Central memory CD8-positive, alpha-beta T cell (primary cell): ENCODE data around the gene TMED6.

Source experiments
- ATAC-seq: fragments of 150-1000 bp; cut with Tn5 transposase; replicated peaks from 2 replicates; pipeline ENCODE4 v1.10.0; 2022; ENCODE audit warnings: mild to moderate bottlenecking, moderate FRiP score, moderate number of reproducible peaks; ENCODE audit not compliant: poor library complexity, severe bottlenecking; ENCODE audit errors: extremely low read depth
- DNase-seq, 2 donors: peaks; one replicate each; pipeline ENCODE4 v3.0.0; 2021; ENCODE audit warnings: low spot score in 2 of 2
- H3K27ac Mint-ChIP-seq: one replicate; pipeline ENCODE4 v1.8.0; 2022; ENCODE audit warnings: low read depth, mild to moderate bottlenecking, moderate library complexity, mixed read lengths
- H3K27me3 Mint-ChIP-seq: one replicate; pipeline ENCODE4 v1.8.0; 2022; ENCODE audit warnings: mixed read lengths
- H3K36me3 Mint-ChIP-seq: one replicate; pipeline ENCODE4 v1.8.0; 2022; ENCODE audit warnings: mild to moderate bottlenecking, moderate library complexity, mixed read lengths; ENCODE audit not compliant: insufficient read depth
- H3K4me1 Mint-ChIP-seq: one replicate; pipeline ENCODE4 v1.8.0; 2022; ENCODE audit warnings: mixed read lengths
- H3K4me3 Mint-ChIP-seq: one replicate; pipeline ENCODE4 v1.8.0; 2022; ENCODE audit warnings: mild to moderate bottlenecking, moderate library complexity, mixed read lengths
- H3K9me3 Mint-ChIP-seq: one replicate; pipeline ENCODE4 v1.8.0; 2022; ENCODE audit warnings: mixed read lengths

The TMED6 gene

DNA sequence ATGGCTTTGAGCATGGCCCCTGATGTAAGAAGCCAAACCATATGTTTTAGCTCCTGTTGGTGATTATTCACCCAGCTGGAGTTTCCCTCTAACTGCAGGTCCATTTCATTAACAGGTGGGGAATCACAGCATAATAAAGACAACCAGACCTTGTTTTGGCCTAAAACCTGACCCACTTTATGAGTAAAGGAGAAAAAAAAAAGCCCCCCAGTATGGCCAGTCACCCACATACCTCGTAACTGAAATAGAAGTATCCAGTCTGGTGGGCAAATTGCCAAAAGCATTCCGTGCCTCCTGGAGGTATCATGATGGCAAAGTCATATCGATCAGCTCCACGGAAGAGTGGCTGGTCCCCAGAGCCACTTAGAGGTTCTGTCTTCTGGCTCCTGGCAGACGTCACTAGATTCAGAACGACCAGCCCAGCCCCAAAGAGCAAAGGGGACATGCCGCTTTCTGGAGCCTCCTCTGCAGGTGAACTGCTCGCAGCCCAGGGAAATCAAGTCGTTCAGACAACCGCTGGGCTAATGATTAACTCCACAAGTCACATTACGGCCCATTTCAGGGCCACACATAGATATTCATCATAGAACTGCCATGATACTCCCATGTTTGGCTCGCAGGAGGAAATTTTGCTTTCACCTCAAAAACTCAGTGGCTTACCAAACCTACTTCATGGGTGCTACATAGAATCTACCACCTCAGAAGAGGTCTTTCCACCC lies at the start of gene TMED6:
Gene TMED6 (minus strand): TSS at position 478 of the 719 bp plus-strand sequence. CDS start 33 bp downstream, at position 445.
- no peaks in the 10 kb centered on the region for H3K27me3 Mint-ChIP-seq
- peaks cover 23% of the 10 kb centered on the region for H3K36me3 Mint-ChIP-seq
- no peak for ATAC-seq
- H3K27ac Mint-ChIP-seq: no peak within 1 kb of the TSS
- H3K4me1 Mint-ChIP-seq: peaks cover 16% of the 10 kb centered on the region
- H3K9me3 Mint-ChIP-seq: no peaks in the 10 kb centered on the region
- DNase-seq: no peak
- H3K4me3 Mint-ChIP-seq: no peak within 1 kb of the TSS

DNA sequence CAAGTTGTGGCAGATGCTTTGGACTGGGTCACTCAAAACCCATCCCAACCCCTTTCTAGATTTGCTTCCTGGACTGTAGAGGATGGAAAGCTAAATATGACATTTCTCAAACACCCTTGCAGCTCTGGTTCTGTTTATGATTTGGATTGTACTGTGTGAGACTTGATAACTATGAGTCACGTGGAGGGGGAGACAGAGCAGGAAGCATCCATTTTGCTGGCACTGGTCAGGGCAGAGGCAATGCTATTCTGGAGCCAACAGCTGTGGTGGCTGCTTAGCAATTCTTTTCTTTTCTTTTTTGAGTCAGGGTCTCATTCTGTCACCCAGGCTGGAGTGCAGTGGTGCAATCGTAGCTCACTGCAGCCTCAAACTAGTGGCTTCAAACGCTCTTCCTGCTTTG lies 47.8 kb upstream of the TMED6 start:
- DNase-seq (no peak), ATAC-seq (no peak)
- Mint-ChIP-seq H3K4me1 (no peaks in the 10 kb centered on the region), H3K9me3 (no peaks in the 10 kb centered on the region), H3K27me3 (no peaks in the 10 kb centered on the region), H3K27ac (no peak overlapping the region), H3K36me3 (no peaks in the 10 kb centered on the region), H3K4me3 (no peak overlapping the region)

DNA sequence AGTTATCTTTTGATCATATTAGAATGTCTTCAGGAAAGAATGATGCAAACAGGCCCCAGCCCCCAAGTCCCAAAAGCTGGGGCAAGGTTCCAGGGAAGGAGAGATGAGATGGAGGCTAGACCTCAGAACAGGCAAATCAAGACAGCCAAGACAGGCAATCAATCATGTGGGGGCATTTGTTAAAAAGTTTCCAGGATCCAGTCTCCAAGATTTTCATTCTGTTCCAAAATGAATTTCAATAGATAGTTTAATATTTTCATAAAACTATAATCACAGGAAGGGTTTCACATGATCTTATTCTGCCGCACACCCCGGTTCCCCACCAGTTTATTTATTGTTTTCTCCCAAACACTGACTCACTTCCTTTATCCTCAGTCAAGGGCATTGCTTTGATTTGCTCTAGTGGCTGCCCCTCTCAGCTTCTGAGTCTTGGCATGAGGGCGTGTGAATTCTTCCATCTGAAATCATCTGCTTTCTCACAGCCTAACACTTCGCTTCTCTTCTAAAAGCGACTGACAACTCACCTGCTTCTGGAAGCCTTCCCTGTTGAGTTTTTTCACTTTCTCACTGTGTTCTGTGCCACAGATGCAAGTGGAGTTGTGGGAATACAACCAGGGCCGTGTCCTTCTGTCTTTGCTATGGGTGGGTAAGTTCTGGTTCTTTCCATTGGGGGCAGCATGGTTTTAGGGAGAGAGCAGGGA lies 46.4 kb upstream of the TMED6 start:
- ATAC-seq: no peak
- Mint-ChIP-seq H3K27ac (peak overlapping the region; percentile 19), H3K9me3 (no peaks in the 10 kb centered on the region)

DNA sequence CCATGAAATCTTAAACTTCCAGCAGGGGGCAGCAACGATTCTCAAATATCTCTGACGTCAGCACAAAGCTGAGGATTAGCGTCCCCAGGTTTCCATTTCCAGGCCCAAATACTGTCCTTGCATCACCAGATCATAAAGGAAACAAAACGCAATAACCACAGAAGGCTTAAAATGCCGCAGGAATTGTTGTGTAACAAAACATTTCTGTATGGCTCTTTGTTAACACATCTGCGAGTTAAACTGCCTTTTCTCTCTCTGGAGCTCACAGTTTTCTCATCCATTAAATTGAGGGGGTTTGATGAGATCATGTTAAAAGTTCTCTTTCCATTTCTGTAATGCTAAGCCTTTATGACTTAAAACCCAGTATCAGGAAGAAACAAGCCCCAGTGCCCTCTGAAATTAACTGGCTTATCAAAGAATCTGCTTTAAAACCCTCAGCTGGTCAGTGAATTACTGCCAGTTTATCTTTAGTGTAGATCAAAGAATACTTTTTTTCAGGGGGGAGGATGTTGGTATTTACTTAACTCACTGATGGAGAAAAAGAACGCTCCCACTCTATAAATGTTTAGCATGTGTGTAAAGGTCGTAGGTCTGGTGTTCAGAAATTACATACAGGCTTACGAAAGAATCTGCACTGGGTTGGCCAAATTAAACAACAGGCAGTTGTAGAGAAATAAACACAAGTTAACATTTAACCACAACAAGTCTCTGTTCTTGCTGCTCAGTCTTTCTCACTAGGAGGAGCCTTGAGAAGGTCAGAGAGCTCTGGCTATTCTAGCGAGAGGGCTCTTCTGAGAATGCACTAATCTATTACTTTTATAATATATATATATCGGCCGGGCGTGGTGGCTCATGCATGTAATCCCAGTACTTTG lies 44.8 kb upstream of the TMED6 start:
- no peaks in the 10 kb centered on the region for H3K36me3 Mint-ChIP-seq
- no peaks in the 10 kb centered on the region for H3K9me3 Mint-ChIP-seq
- H3K4me3 Mint-ChIP-seq: no peak overlapping the region
- no peak overlapping the region for H3K27ac Mint-ChIP-seq
- H3K27me3 Mint-ChIP-seq: no peaks in the 10 kb centered on the region
- no peaks in the 10 kb centered on the region for H3K4me1 Mint-ChIP-seq
- ATAC-seq (no peak), DNase-seq (peak; percentile 41 to 55)

More for the DNA sequence above, 46.4 kb upstream of the TMED6 start:
- H3K27me3 Mint-ChIP-seq: no peaks in the 10 kb centered on the region
- H3K36me3 Mint-ChIP-seq: no peaks in the 10 kb centered on the region
- H3K4me1 Mint-ChIP-seq: no peaks in the 10 kb centered on the region
- no peak for DNase-seq
- no peak overlapping the region for H3K4me3 Mint-ChIP-seq

DNA sequence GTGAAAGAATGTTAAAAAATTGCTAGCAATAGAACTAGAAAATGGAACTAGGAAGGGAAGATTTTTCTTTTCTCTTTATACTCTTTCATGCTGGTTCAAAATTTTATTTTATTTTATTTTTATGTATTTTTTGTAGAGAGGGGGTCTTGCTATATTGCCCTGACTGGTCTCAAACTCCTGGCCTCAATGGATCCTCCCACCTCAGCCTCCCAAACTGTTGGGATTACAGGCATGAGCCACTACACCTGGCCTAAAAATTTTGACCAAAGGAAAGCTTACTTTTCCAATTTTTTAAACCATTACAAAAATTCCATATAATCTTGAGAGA lies 44.2 kb upstream of the TMED6 start:
- H3K4me3 Mint-ChIP-seq: no peak overlapping the region
- no peaks in the 10 kb centered on the region for H3K27me3 Mint-ChIP-seq
- no peak for ATAC-seq
- no peak for DNase-seq
- no peaks in the 10 kb centered on the region for H3K36me3 Mint-ChIP-seq
- H3K27ac Mint-ChIP-seq: no peak overlapping the region
- no peaks in the 10 kb centered on the region for H3K4me1 Mint-ChIP-seq
- no peaks in the 10 kb centered on the region for H3K9me3 Mint-ChIP-seq

DNA sequence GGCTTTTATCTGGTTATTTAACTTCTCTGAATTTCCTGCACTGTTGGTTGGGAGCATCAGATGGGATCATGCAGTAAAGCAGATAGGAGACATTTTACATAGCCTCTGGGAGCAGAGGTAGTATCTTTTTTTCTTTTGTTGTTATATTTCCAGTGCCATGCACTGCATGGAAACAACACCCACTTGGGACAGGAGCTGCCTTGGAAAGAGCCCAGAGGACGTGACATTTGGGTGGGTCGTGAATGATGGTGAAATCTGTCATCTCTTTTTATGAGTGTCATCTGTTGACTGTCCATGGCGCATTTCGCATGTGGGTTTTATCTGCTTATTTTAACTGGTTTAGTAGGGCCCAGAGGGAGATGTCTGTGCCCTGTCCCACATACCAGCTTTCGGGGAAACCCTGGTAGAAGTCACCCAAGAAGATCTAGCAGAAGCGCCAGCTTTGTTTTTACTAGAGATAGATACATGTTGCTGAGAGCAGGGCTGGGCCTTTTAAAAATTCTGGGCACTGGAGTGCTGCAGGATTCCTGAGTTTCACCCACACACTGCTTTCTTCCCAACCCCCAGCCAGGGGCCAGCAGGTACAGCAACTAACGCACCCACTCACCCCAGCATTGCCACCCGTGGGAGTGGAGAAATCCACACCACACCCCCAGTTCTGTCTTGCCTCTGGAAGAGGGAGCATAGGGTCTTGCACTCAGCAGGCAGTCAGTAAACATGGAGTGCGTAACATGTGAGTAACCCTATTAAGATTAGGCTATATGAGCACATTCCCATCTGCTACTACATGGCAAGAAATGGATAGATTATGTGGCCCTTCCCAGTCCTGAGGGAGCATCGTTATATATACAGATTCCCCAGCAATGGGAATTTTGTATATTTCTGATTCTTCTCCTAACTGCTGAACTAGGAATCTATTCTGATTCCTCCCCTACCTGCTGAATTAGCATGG lies 42.6 kb upstream of the TMED6 start:
- no peak overlapping the region for H3K27ac Mint-ChIP-seq
- DNase-seq (no peak), ATAC-seq (no peak)
- no peaks in the 10 kb centered on the region for H3K36me3 Mint-ChIP-seq
- no peaks in the 10 kb centered on the region for H3K9me3 Mint-ChIP-seq
- H3K4me1 Mint-ChIP-seq: no peaks in the 10 kb centered on the region
- H3K4me3 Mint-ChIP-seq: no peak overlapping the region
- H3K27me3 Mint-ChIP-seq: no peaks in the 10 kb centered on the region

DNA sequence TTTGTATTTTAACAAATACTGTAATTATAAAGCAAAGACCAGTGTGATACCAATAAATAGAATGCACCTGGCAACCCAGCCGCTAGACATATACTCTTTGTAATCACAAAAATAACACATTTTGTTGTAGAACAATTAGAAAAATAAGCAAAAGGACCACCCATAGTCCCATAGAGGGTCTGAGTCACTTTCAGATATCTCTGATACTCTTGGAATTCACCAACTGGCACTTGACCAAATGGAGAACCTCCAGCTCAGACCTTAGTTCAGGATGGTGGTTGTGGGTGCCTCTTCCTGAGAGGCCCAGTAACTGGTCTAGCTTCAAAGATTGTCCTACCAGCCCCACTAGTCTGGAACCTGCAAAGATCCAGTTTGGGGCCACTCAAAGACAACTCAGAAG lies 35.0 kb upstream of the TMED6 start:
- peaks cover 33% of the 10 kb centered on the region for H3K4me1 Mint-ChIP-seq

DNA sequence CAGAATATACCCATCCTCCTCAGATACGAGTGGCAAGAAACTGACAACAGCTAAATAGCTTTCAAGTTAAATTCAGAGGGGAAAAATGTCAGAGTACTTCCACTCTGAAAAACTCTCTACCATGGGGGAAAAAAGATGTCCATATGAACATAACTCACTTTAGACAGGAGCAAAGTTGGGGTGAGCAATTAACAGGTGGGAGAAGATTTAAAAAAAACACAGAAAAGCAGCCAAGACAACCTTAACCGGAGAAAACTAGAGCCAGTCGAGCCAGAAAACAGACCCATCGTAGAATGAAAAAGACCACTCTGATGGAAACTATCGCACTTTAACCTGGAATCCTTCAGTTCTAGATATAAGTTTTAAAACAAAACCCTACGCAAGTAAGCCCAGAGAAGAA lies 33.4 kb upstream of the TMED6 start:
- H3K36me3 Mint-ChIP-seq: peaks cover 35% of the 10 kb centered on the region
- H3K27ac Mint-ChIP-seq: peak overlapping the region; percentile 87
- peak overlapping the region; percentile 92 for H3K4me3 Mint-ChIP-seq
- H3K9me3 Mint-ChIP-seq: no peaks in the 10 kb centered on the region
- DNase-seq: no peak
- no peak for ATAC-seq
- H3K27me3 Mint-ChIP-seq: no peaks in the 10 kb centered on the region
- H3K4me1 Mint-ChIP-seq: peaks cover 33% of the 10 kb centered on the region

More for the DNA sequence above, 35.0 kb upstream of the TMED6 start:
- peak overlapping the region; percentile 92 for H3K4me3 Mint-ChIP-seq
- H3K27me3 Mint-ChIP-seq: no peaks in the 10 kb centered on the region
- no peak for DNase-seq
- peaks cover 24% of the 10 kb centered on the region for H3K36me3 Mint-ChIP-seq
- H3K9me3 Mint-ChIP-seq: no peaks in the 10 kb centered on the region
- peak overlapping the region; percentile 87 for H3K27ac Mint-ChIP-seq
- ATAC-seq: no peak

DNA sequence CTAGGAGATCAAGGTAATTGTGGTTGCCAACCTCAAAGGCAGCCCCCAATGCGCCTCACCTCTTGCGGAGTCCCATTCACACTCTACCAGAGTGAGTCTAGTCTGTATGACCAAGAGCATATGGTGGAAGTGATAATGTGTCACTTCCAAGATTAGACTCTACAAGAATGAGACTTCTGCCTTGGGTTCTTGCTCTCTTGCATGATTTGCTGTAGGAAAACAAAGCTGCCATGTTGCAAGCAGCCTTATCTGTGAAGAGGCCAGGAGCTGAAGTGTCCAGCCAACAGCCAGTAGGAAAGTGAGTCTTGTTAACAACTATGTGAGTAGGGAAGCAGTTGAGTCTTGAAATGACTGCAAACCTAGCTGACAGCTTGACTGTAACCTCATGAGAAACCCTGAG lies 30.8 kb upstream of the TMED6 start:
- ATAC-seq (no peak), DNase-seq (no peak)
- peaks cover 44% of the 10 kb centered on the region for H3K4me1 Mint-ChIP-seq
- no peak overlapping the region for H3K4me3 Mint-ChIP-seq
- peaks cover 53% of the 10 kb centered on the region for H3K36me3 Mint-ChIP-seq
- H3K27me3 Mint-ChIP-seq: no peaks in the 10 kb centered on the region
- H3K27ac Mint-ChIP-seq: no peak overlapping the region
- no peaks in the 10 kb centered on the region for H3K9me3 Mint-ChIP-seq

DNA sequence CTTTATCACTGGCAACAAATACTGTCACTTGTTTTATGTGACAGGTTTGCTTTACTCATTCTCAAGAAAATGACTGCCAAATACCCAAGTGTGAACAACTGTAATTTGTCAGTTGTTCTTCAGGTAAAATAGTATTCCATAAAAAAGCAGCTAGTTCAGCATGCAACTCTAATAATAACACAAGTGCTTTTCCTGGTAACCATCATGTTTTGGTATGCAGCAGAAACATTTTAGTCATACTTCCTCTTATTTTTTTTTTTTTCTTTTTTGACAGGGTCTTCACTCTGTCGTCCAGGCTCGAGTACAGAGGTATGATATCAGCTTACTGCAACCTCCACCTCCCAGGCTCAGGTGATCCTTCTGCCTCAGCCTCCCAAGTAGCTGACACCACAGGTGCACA lies 29.6 kb upstream of the TMED6 start:
- Mint-ChIP-seq H3K4me3 (no peak overlapping the region), H3K27ac (no peak overlapping the region), H3K9me3 (no peaks in the 10 kb centered on the region), H3K27me3 (no peaks in the 10 kb centered on the region), H3K36me3 (peaks cover 60% of the 10 kb centered on the region), H3K4me1 (peaks cover 44% of the 10 kb centered on the region)
- no peak for ATAC-seq
- no peak for DNase-seq

DNA sequence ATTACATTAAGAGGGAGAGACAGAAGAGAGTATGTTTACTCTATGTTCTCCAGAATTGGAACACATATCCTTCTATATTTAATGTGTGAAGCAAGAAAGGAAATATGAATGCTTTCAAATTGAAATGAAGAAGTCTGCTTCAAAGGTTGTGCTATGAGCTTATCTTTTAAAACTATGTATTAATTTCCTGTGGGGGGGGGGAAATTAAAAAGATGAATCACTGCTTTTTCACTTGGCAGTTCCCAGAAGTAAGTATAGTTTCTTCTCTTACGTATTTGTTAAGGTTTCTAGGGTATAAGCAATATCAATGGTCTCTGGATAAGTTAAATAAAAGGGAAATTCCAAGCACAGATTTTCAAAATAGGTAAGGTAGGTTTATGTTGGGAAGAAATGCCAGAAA lies 27.2 kb upstream of the TMED6 start:
- Mint-ChIP-seq H3K4me1 (peaks cover 23% of the 10 kb centered on the region), H3K9me3 (no peaks in the 10 kb centered on the region), H3K27ac (no peak overlapping the region), H3K36me3 (peaks cover 48% of the 10 kb centered on the region), H3K4me3 (no peak overlapping the region), H3K27me3 (no peaks in the 10 kb centered on the region)
- DNase-seq: no peak
- ATAC-seq: no peak

DNA sequence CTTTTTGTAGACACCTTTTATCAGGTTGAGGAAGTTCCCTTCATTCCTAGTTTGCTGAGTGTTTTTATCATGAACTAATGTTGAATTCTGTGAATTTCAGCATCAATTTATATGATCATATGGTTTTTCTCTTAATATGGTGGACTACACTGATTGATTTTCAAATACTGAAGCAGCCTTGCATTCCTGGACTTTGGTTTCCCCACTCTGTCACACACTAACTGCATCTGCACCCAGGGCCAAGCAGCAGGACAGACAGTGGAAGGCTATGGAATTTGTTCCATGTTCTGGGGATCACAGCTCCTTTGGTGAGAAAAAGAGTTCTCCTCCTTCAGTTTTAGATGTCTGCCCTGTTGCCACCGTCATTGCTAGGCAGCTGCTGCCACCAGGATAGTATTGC lies 26.4 kb upstream of the TMED6 start:
- ATAC-seq (no peak), DNase-seq (no peak)
- H3K4me1 Mint-ChIP-seq: peaks cover 18% of the 10 kb centered on the region
- H3K36me3 Mint-ChIP-seq: peaks cover 46% of the 10 kb centered on the region
- no peak overlapping the region for H3K4me3 Mint-ChIP-seq
- H3K27me3 Mint-ChIP-seq: no peaks in the 10 kb centered on the region
- H3K27ac Mint-ChIP-seq: peak overlapping the region; percentile 24
- H3K9me3 Mint-ChIP-seq: no peaks in the 10 kb centered on the region
